Fibroblast of peridontal ligament (primary cell): ENCODE data around the gene ASCL2.

Source experiments
- DNase-seq: peaks from one replicate; pipeline ENCODE4 v3.0.0-alpha.2; 2010; ENCODE audit errors: extremely low read depth

The ASCL2 gene

GRCh38 chr11:2309251-2310072, 39.1 kb upstream of the ASCL2 start:
- no peak for DNase-seq

- DNase-seq: no peak
Measured at GRCh38 chr11:2308713-2309112, 38.3 kb upstream of the ASCL2 start.

DNA sequence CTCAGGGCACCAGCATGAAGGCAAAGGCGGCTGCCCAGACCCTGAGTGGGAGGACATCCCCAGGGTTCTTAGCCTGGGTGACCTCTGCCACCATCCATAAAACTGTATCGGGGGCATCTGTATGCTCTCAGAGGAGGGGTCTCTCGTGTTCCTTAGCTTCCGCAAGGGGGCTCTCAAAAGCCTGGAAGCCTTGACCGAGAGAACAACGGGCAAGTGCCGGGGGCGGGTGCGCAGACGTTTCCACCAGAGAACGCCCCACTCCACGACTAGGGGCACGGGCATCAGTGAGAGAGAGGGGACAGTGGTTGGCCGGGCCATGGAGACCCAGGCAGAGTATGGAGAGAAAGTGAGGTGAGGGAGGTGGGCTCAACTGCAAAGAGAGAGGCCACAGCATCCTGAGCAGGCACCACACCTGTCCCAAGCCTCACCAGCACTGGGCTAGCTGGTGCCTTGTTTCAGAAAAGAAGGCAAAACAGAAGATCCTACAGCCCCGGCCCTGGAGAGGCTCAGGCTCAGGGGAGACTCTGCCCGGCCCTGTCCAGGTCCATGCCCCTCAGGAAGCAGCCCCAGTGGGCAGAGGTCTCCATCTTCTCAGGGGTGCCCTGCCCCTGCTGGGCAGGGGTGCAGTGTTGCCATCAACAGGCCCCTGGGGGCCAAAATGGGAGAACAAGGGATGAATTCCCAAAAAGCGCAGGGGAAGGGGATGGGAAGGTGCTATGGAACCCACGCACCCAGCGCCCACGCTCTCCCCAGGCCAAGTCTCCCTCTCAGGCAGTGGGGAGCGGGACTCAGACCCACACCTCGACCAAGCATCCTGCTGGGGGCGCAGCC, 37.3 kb upstream of the ASCL2 start:
- DNase-seq: no peak

DNA sequence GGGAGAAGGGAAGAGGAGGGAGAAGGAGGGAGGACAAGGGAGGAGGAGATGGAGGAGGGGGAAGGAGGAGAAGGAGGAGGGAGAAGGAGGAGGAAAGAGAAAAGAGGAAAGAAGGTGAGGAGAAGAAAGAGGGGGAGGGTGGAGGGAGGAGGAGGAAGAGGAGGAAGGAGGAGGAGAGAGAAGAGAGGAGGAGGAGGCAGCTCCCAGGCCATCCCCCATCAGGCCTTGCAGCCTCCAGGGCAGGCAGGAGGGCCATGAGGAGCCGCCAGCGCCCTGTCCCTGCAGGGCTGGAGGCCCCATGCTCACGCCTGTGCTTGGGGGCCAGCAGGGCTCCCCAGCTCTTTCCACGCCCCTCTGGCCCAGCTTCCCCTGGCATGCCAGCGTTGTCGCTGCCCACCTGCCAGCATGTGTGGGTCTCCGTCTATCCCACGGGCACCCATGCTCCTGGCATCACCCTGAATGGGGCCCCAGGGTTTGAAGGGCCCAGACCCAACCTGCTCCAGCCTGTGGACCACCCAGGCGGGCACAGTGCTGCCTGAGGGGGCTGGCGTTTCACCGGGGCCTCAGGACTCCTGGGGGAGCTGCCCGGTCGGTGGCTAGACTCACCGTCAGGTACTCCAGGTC, 36.6 kb upstream of the ASCL2 start:
- DNase-seq: no peak

- peak; percentile 92 for DNase-seq
Measured at GRCh38 chr11:2306452-2306823, 36.0 kb upstream of the ASCL2 start.

DNA sequence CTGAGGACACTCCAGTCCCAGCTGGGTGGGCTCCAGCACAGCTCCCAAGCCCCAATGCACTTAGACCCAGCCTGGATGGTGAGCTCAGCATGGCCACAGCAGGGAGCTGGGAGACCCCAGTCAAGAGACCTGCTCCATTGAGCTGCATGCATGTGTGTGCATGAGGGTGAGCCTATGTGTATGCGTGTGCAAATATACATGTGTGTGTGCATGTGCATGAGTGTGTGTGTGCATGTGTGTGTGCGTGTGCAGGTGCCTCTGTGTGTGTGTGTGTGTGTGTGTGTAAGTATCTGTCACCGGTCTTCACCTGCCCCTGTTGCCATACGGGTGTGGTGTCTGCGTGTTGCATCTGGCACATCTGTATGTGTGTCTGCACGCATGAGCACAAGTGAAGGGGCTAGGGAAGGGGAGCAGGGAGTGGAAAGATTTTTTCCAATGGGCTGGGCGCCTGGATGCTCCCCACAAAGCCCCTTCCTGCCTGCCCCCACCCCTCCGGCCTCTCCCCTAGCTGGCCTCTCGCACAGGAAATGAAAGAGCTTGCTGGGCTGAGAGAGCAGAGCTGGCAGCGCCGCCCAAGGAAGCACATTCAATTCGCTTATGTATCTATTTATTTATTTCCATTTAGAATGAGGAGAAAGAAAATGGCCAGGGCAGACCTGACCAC, 35.5 kb upstream of the ASCL2 start:
- DNase-seq: no peak

- peak; percentile 66 for DNase-seq
Measured at GRCh38 chr11:2305140-2305778, 34.9 kb upstream of the ASCL2 start.

DNA sequence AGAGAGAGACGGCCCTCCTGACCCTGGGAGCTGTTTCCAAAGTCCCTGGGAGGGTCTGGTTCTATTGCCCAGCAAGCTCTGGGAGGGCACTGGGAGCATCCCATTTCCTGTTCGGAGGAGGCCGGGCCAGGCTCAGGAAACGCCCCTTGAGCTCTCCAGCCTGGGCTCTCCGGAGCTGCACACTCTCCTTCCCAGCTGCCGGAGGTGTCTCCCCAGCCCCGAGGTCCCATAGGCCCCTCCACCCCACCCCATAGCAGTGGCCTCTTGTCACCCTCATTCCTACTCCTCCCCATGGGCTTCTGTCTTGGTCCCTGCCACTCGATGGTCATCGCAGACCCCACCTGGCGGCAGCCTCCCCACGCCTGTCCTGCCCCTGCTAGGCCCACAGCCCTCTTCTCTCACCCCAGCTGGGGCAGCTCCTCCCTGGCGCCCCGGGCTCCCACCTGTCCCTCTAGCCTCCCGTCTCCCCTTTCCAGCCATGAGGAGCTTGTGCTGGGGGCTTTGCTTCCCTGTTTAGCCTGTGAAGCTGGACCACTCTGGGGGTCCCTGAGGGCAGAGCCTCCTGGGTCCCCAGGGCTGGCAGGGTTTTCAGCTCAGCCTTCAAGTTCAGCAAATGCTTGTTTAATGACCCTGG, 34.2 kb upstream of the ASCL2 start:
- DNase-seq: peak; percentile 22

DNA sequence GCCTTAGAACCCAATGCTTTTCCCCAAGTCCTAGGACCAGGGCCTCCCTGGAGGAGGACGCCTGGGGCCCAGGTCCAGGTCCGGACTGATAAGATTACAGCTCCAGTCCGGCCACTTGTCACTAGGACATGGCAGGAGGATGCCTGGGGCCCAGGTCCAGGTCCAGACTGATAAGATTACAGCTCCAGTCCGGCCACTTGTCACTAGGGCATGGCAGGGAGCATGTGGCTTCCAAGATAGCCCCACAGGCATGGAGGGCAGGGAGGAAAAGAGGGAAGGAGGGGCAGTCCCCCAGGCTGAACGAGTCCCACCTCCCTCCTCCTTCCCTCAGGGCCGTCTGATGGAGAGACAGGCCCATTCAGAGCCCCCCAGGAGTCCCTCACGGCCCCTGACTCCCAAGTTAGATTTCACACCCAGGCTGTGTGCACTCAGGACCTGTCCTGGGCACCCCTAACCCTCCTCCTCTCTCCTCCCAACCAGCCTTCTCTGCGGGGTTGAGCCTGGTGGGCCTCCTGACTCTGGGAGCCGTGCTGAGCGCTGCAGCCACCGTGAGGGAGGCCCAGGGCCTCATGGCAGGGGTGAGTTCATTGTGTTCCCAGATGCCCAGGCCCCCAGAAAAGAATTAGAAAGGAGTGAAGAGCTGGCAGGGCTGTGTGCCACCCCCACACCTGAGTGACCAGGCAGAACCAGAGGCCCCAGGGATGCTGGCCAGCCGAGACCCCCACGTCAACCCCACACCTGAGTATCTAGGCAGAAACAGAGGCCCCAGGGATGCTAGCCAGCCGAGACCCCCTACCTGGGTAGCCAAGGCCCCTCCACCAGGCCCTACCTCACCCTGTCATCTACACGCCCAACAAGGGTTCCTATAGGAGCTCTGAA, 33.5 kb upstream of the ASCL2 start:
- no peak for DNase-seq

- no peak for DNase-seq
Measured at GRCh38 chr11:2302896-2303626, 32.7 kb upstream of the ASCL2 start.

DNA sequence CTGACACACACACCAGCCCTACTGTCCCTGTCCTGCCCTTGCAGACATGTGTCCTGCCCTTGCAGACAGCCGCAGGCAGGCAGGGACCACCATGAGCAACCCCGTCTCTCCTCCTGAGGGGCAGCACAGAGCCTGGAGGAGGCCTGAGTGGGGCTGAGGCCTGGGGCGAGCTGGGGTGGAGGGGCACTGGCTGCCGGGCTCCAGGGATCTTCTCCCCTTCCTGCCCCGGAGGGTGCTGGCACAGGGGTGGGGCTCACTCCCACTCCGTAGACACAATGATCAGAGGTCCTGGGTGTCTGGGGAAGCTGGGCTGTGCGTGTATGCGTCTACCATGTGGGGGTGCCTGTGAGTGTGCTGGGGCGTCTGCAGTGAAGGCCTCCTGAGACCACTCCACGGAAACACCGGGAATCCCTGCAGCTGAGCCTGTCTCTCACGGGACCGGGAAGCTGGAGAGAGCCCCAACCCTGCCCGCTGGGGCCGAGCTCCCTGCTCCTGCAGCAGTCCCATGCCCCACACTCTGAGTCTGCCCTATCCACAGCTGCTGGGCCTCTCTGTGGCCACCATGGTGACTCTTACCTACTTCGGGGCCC, 32.0 kb upstream of the ASCL2 start:
- no peak for DNase-seq

- peak; percentile 12 for DNase-seq
Measured at GRCh38 chr11:2301631-2302305, 31.4 kb upstream of the ASCL2 start, which contains the start of the genes C11orf21 and TSPAN32. TSS of gene C11orf21 (minus strand) at chr11:2301918. CDS start at chr11:2301808, 110 bp downstream. TSS of gene TSPAN32 (plus strand) at chr11:2302013. CDS start at chr11:2302150, 137 bp downstream.

- no peak for DNase-seq
Measured at GRCh38 chr11:2300936-2301630, 30.7 kb upstream of the ASCL2 start.

GRCh38 chr11:2300290-2300935, 30.0 kb upstream of the ASCL2 start:
- DNase-seq: no peak

DNA sequence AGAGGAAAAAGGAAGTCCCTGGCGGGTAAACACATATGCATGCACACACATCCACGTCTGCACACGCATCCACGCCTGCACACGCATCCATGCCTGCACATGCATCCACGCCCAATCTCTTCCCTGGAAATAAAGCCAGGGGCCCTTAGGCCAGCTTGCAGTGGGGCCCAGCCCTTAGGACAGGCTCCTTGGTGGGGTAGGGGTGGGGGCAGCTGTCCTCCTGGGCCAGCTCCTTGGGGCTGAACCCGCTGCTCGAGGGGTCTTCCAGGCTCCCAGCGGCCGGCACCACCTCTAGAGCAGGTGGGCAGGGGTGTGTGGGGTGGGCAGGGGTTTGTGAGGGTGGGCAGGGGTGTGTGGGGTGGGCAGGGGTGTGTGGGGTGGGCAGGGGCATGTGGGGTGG, 29.4 kb upstream of the ASCL2 start:
- no peak for DNase-seq

DNA sequence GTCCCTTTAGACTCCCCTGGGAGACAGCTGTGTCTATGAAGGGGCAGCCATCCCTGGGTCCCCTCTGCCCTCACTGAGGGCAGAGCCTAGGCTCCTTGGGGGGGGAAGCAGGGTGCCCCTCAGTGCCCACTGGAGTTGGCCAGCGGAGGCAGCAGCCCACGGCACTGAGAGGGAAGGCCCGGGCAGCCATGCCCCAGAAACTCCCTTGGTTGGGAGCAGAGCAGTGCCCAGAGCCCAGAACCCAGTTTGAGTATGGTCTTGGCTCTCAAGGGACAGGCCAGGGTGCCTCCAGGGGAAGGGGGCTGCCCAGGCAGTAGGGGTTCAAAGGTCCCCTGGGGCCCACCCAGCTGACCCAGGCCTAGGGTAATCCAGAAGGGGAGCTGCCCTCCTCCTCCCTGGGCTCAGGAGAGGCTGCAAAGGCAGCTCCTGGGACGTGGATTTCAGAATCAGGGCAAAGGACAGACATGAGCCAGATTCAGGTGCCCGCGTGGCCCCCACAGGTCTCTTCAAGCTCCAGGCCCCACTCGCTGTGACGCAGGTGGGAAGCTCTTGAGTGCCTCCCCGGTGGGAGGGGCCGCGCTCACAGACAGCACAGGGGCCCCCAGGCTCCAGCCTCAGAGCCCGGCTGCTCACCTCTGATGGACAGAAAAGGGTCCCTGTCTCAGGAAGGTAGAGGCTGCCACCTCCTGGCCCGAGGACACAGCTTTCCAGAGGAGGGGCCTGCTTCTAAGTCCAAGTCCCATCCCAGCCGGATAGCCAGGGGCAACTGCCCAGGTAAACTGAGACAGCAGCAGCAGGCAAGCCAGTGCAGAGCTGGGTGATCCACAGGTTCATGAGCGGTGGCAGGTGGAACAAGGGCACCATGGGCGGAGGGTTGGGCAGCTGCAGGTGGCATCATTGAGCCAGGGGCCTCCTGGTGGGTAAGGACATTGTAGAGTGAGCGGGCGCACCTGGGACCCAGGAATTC, 28.7 kb upstream of the ASCL2 start:
- no peak for DNase-seq
